BLaER1 (cell line): Measurements from ENCODE around the gene GPR17.
A peak's percentile ranks its signal among the peaks of the same experiment; 100 is the strongest.

Experiments
- H3K27ac ChIP-seq: shearing (Covaris generic); formaldehyde crosslinking; 2 replicates; pipeline ENCODE4 v1.8.1; 2022
- H3K27me3 ChIP-seq: shearing (Covaris generic); formaldehyde crosslinking; 2 replicates; pipeline ENCODE4 v1.8.1; 2022
- H3K36me3 ChIP-seq: shearing (Covaris generic); formaldehyde crosslinking; 2 replicates; pipeline ENCODE4 v1.8.1; 2022
- H3K4me1 ChIP-seq: shearing (Covaris generic); formaldehyde crosslinking; 2 replicates; pipeline ENCODE4 v1.8.1; 2022
- H3K4me2 ChIP-seq: shearing (Covaris generic); formaldehyde crosslinking; 2 replicates; pipeline ENCODE4 v1.8.1; 2022
- H3K4me3 ChIP-seq: shearing (Covaris generic); formaldehyde crosslinking; 2 replicates; pipeline ENCODE4 v1.8.1; 2022
- H3K9ac ChIP-seq: shearing (Covaris generic); formaldehyde crosslinking; 2 replicates; pipeline ENCODE4 v1.8.1; 2022
- H3K9me3 ChIP-seq: shearing (Covaris generic); formaldehyde crosslinking; 2 replicates; pipeline ENCODE4 v1.8.1; 2022
- H4K20me1 ChIP-seq: shearing (Covaris generic); formaldehyde crosslinking; 2 replicates; pipeline ENCODE4 v1.8.1; 2022
- Cebpa-rat ChIP-seq: shearing (Covaris generic); IDR thresholded peaks from 2 replicates; pipeline ENCODE4 v1.8.1; 2022

The GPR17 gene

GRCh38 chr2:127674241-127675209 lies 28.6 kb downstream of the GPR17 start:
- Histone ChIP-seq H3K36me3 (no peaks in the 10 kb centered on the region), H3K27me3 (peaks cover 65% of the 10 kb centered on the region), H3K9me3 (no peaks in the 10 kb centered on the region), H3K9ac (peak overlapping the region; percentile 55; the same call in 1 of the 2 replicates), H3K4me1 (peaks cover 40% of the 10 kb centered on the region), H3K4me3 (peak overlapping the region; percentile 66), H4K20me1 (peaks cover 52% of the 10 kb centered on the region), H3K27ac (no peak overlapping the region), H3K4me2 (peak overlapping the region; percentile 96)
- no peak for TF ChIP-seq Cebpa-rat

DNA sequence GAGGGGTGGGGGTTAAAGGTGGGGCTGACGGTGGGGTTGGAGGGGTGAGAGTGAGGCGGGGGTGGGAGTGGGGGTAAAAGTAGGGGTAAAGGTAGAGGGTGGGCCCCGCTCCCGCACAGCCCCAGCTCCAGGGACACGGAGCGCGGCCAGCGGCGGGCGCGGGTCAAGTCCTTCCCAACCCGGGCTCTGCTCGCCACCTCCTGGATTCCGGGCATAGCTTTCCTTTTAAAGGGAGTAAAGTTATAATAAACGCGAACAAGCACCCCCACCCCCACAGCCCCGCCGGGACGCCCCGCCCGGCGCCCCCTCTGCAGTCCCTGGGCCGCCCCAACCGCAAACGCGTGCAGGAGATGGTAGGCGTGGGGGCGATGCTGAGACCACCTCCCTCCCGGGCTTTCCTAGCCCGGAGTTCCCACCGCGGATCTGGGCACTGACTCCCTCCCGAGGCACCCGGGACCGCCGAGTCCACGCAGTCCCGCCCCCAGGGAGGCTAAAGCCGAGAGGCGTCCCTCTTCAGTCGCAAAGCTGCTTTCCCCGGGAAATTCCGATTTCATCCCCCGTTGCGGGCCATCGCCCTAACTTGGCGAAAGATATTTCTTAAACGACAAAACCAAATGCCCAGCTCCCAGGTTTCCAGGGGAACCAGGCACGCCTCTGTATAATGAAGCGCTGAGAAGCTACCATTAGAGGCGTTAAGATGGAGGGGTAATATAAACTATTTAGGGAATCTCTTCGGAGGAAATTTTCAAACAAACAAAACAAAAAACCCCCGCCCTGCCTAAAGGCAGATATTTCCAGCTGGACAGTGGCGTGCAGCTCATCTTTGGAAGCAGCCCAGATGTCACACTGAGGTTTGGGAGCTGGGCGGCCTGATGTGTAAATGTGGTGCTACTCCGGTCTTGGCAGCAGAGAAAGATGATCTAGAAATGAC lies 29.6 kb downstream of the GPR17 start, which contains the start of gene LIMS2:
Gene LIMS2 (minus strand): TSS at position 200 of the 931 bp plus-strand sequence. CDS start 506 bp downstream, outside the sequence.
- H3K27me3 ChIP-seq = peaks cover 65% of the 10 kb centered on the region
- peak within 1 kb of the TSS; percentile 55; the same call in 1 of the 2 replicates for H3K9ac ChIP-seq
- H3K4me1 ChIP-seq = peaks cover 51% of the 10 kb centered on the region
- peak within 1 kb of the TSS; percentile 96 for H3K4me2 ChIP-seq
- H3K9me3 ChIP-seq = no peaks in the 10 kb centered on the region
- H3K36me3 ChIP-seq = no peaks in the 10 kb centered on the region
- TF ChIP-seq Cebpa-rat = no peak
- no peak within 1 kb of the TSS for H3K27ac ChIP-seq
- peak within 1 kb of the TSS; percentile 66 for H3K4me3 ChIP-seq
- H4K20me1 ChIP-seq = peaks cover 52% of the 10 kb centered on the region

DNA sequence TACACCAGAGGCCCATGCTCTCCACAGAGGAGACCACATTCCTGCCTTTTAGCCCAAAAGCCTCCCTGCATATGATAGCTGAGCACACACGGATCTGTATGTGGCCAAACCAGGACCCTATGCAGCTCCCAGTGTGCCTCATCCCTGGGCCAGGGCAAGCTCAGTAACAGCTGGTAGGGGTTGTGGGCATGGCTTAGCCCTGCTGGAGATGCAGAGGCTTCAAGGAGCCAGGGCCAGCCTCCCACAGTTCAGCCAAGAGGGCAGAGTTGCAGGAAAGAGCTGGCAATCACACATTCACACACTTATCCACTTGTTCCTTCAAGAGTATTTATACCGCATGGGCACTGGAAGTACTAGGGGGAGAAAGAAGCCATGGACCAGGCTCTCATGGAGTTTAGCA lies 31.0 kb downstream of the GPR17 start:
- H3K36me3 ChIP-seq = no peaks in the 10 kb centered on the region
- no peak overlapping the region for H3K4me3 ChIP-seq
- no peaks in the 10 kb centered on the region for H3K9me3 ChIP-seq
- H3K4me2 ChIP-seq = no peak overlapping the region
- H3K9ac ChIP-seq = no peak overlapping the region
- H3K27me3 ChIP-seq = peaks cover 65% of the 10 kb centered on the region
- peaks cover 48% of the 10 kb centered on the region for H4K20me1 ChIP-seq
- TF ChIP-seq Cebpa-rat = no peak
- H3K4me1 ChIP-seq = peaks cover 64% of the 10 kb centered on the region
- H3K27ac ChIP-seq = no peak overlapping the region

GRCh38 chr2:127678531-127678930 lies 32.6 kb downstream of the GPR17 start:
- Histone ChIP-seq H3K27ac (no peak overlapping the region), H4K20me1 (peaks cover 34% of the 10 kb centered on the region), H3K27me3 (peaks cover 55% of the 10 kb centered on the region), H3K4me2 (peak overlapping the region; percentile 97), H3K4me1 (peaks cover 76% of the 10 kb centered on the region), H3K9ac (no peak overlapping the region), H3K4me3 (no peak overlapping the region), H3K36me3 (no peaks in the 10 kb centered on the region), H3K9me3 (no peaks in the 10 kb centered on the region)
- no peak for TF ChIP-seq Cebpa-rat

GRCh38 chr2:127678991-127679390 lies 33.0 kb downstream of the GPR17 start:
- peaks cover 50% of the 10 kb centered on the region for H3K27me3 ChIP-seq
- peak overlapping the region; percentile 87; the same call in 1 of the 2 replicates for H3K27ac ChIP-seq
- H3K4me2 ChIP-seq = peak overlapping the region; percentile 97

DNA sequence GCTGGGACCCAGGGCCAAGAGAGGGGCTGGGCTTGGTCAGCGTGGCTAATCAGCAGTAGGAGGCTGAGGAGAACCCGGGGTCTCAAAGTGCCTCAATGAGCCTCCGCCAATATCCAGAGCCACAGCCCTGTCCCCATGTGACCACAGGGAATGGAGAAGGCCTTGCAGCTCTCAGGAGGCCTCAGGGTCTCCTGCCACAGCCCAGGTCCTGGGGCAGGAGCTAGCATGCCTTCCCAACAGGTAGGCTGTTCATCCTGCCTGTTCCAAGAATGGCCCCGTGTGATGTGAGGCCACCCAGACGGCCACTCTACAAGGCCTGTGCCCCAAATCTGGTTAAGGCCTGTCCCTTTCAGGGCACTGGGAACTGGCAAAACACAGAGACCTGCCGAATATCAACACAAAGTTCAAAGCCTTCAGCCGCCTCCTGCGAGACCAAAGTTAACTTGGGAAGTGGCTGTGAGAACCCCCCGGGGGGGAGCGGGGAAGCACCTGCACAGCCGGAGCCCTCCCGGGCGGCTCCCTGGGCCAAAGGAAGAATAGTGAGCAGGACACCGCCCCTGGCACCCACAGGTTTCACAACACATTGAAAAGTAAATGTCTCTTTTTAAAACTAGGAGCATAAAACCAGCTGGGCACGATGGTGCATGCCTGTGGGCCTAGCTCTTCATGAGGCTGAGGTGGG lies 33.9 kb downstream of the GPR17 start:
- H3K27me3 ChIP-seq = peaks cover 42% of the 10 kb centered on the region
- H3K9me3 ChIP-seq = no peaks in the 10 kb centered on the region
- peaks cover 21% of the 10 kb centered on the region for H4K20me1 ChIP-seq
- peak overlapping the region; percentile 74 for H3K9ac ChIP-seq
- peak; percentile 71; the same call in 1 of the 2 replicates for TF ChIP-seq Cebpa-rat
- H3K4me2 ChIP-seq = peak overlapping the region; percentile 97
- H3K4me1 ChIP-seq = peaks cover 69% of the 10 kb centered on the region
- no peaks in the 10 kb centered on the region for H3K36me3 ChIP-seq
- peak overlapping the region; percentile 87 for H3K27ac ChIP-seq
- peak overlapping the region; percentile 59; the same call in 1 of the 2 replicates for H3K4me3 ChIP-seq

More at GRCh38 chr2:127678991-127679390, 33.0 kb downstream of the GPR17 start:
- no peak overlapping the region for H3K9ac ChIP-seq
- H3K4me3 ChIP-seq = no peak overlapping the region
- TF ChIP-seq Cebpa-rat = no peak
- peaks cover 76% of the 10 kb centered on the region for H3K4me1 ChIP-seq
- H3K36me3 ChIP-seq = no peaks in the 10 kb centered on the region
- H4K20me1 ChIP-seq = peaks cover 29% of the 10 kb centered on the region
- no peaks in the 10 kb centered on the region for H3K9me3 ChIP-seq

DNA sequence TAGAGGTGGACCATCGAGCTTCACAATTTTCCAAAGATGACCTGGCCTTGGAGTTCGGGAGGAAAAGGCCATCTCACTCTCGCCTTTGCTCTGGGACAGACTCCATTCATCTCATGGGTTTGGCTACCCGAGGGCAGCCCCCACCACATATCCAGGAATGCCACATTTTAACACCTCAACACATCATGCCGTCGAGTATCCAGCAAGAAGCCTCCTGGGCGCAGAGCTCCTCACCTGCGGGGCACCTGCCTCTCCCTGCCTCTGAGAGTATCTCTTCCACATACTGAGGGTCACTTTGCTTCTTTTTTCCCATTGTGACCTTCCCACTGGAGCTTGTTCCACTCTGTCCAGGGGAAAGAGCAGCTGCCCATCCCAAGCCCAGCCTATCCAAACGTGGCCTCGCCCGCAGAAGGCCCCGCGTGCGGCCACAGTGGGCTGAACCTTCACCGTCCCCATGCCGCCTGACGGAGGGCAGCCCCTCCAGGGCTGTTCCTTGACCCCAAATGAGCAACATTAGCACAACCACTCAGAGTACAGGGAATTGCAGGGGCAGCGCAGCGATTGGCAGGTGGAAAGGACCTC lies 34.8 kb downstream of the GPR17 start:
- peaks cover 64% of the 10 kb centered on the region for H3K4me1 ChIP-seq
- peaks cover 17% of the 10 kb centered on the region for H4K20me1 ChIP-seq
- H3K27ac ChIP-seq = peak overlapping the region; percentile 87
- H3K36me3 ChIP-seq = no peaks in the 10 kb centered on the region
- H3K4me3 ChIP-seq = peak overlapping the region; percentile 59
- peak overlapping the region; percentile 97 for H3K4me2 ChIP-seq
- H3K9ac ChIP-seq = peak overlapping the region; percentile 74
- no peak for TF ChIP-seq Cebpa-rat
- no peaks in the 10 kb centered on the region for H3K9me3 ChIP-seq
- peaks cover 34% of the 10 kb centered on the region for H3K27me3 ChIP-seq

- H3K4me2 ChIP-seq = peak overlapping the region; percentile 97
- H4K20me1 ChIP-seq = peaks cover 11% of the 10 kb centered on the region
- no peaks in the 10 kb centered on the region for H3K36me3 ChIP-seq
- H3K9ac ChIP-seq = peak overlapping the region; percentile 74
- peaks cover 28% of the 10 kb centered on the region for H3K27me3 ChIP-seq
- TF ChIP-seq Cebpa-rat = no peak
- no peaks in the 10 kb centered on the region for H3K9me3 ChIP-seq
- peaks cover 61% of the 10 kb centered on the region for H3K4me1 ChIP-seq
- peak overlapping the region; percentile 87 for H3K27ac ChIP-seq
- peak overlapping the region; percentile 59 for H3K4me3 ChIP-seq
Observed at GRCh38 chr2:127681288-127681804, 35.4 kb downstream of the GPR17 start.
